Measurements from ENCODE around the gene EYS.

The EYS gene

GRCh38 chr6:65469650-65470049 is 237.4 kb downstream of the EYS start:
- Histone ChIP-seq H3K4me3 (no peak overlapping the region), H3K9ac (ENCODE audit: insufficient read length) (no peak overlapping the region), H3K36me3 (ENCODE audit: insufficient read depth, low read length) (no peaks in the 10 kb centered on the region), H3K27ac (no peak overlapping the region), H3K9me3 (ENCODE audit: low read depth, low read length) (no peaks in the 10 kb centered on the region)
- no peak for DNase-seq (ENCODE audit: low read depth, low spot score)
- TF ChIP-seq FOXP2 (optimal IDR thresholded peaks at IDR 0.05; ENCODE audit: control extremely low read depth, extremely low read length, insufficient read depth): no peak

GRCh38 chr6:65468307-65468706 is 238.7 kb downstream of the EYS start:
- Histone ChIP-seq H3K36me3 (ENCODE audit: insufficient read depth, low read length) (no peaks in the 10 kb centered on the region), H3K9me3 (ENCODE audit: low read depth, low read length) (no peaks in the 10 kb centered on the region), H3K4me3 (no peak overlapping the region), H3K9ac (ENCODE audit: insufficient read length) (no peak overlapping the region), H3K27ac (no peak overlapping the region)
- DNase-seq (ENCODE audit: low read depth, low spot score): no peak
- TF ChIP-seq FOXP2 (optimal IDR thresholded peaks at IDR 0.05; ENCODE audit: control extremely low read depth, extremely low read length, insufficient read depth) (no peak), EZH2 (IDR thresholded peaks at IDR 0.05) (no peak)

DNA sequence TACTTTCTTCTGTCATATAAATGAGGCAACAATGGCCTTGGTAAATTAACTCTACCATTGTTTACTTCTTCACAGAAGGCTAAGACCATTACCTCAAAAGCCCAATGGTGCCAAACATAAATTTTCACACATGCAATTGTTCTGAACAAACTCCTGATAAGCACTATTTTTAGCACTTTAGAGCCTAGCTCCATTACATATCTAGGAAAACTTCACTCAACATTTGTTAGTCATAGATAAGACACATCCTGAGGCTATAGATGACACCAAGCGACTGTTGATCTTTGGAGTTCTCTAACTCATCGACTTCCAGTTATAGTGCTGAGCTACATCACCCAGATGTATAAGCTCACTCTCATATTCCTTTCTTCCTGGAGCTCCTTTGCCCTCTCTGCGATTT is 245.9 kb downstream of the EYS start:
- Histone ChIP-seq H3K9ac (ENCODE audit: insufficient read length) (no peak overlapping the region), H3K9me3 (ENCODE audit: low read depth, low read length) (no peaks in the 10 kb centered on the region), H3K27ac (no peak overlapping the region), H3K4me3 (no peak overlapping the region), H3K36me3 (ENCODE audit: insufficient read depth, low read length) (no peaks in the 10 kb centered on the region)
- DNase-seq (ENCODE audit: low read depth, low spot score): no peak
- TF ChIP-seq EZH2 (IDR thresholded peaks at IDR 0.05) (no peak), FOXP2 (optimal IDR thresholded peaks at IDR 0.05; ENCODE audit: control extremely low read depth, extremely low read length, insufficient read depth) (no peak), POLR2AphosphoS5 (IDR thresholded peaks at IDR 0.05; ENCODE audit: borderline replicate concordance, low read depth, low read length) (no peak)

GRCh38 chr6:65452333-65452732 is 254.7 kb downstream of the EYS start:
- DNase-seq (ENCODE audit: low read depth, low spot score): no peak

GRCh38 chr6:65450451-65450850 is 256.6 kb downstream of the EYS start:
- DNase-seq (ENCODE audit: low read depth, low spot score): no peak
- H3K9me3 ChIP-seq (ENCODE audit: low read depth, low read length): no peaks in the 10 kb centered on the region
- TF ChIP-seq FOXP2 (optimal IDR thresholded peaks at IDR 0.05; ENCODE audit: control extremely low read depth, extremely low read length, insufficient read depth): no peak
- no peak overlapping the region for H3K27ac ChIP-seq
- H3K4me3 ChIP-seq: no peak overlapping the region
- H3K36me3 ChIP-seq (ENCODE audit: insufficient read depth, low read length): no peaks in the 10 kb centered on the region
- no peak overlapping the region for H3K9ac ChIP-seq (ENCODE audit: insufficient read length)

More at GRCh38 chr6:65452333-65452732, 254.7 kb downstream of the EYS start:
- no peak for TF ChIP-seq POLR2AphosphoS5 (IDR thresholded peaks at IDR 0.05; ENCODE audit: borderline replicate concordance, low read depth, low read length)
- no peak for TF ChIP-seq EZH2 (IDR thresholded peaks at IDR 0.05)
- no peak for TF ChIP-seq FOXP2 (optimal IDR thresholded peaks at IDR 0.05; ENCODE audit: control extremely low read depth, extremely low read length, insufficient read depth)
- no peaks in the 10 kb centered on the region for H3K9me3 ChIP-seq (ENCODE audit: low read depth, low read length)
- no peak overlapping the region for H3K4me3 ChIP-seq
- no peak overlapping the region for H3K9ac ChIP-seq (ENCODE audit: insufficient read length)
- no peak overlapping the region for H3K27ac ChIP-seq
- H3K36me3 ChIP-seq (ENCODE audit: insufficient read depth, low read length): no peaks in the 10 kb centered on the region

- Histone ChIP-seq H3K9me3 (ENCODE audit: low read depth, low read length) (no peaks in the 10 kb centered on the region), H3K27ac (no peak overlapping the region), H3K9ac (ENCODE audit: insufficient read length) (no peak overlapping the region), H3K36me3 (ENCODE audit: insufficient read depth, low read length) (no peaks in the 10 kb centered on the region), H3K4me3 (no peak overlapping the region)
- no peak for DNase-seq (ENCODE audit: low read depth, low spot score)
- TF ChIP-seq FOXP2 (optimal IDR thresholded peaks at IDR 0.05; ENCODE audit: control extremely low read depth, extremely low read length, insufficient read depth) (no peak), EZH2 (IDR thresholded peaks at IDR 0.05) (no peak), POLR2AphosphoS5 (IDR thresholded peaks at IDR 0.05; ENCODE audit: borderline replicate concordance, low read depth, low read length) (no peak)
Measured at GRCh38 chr6:65449926-65450325, 257.1 kb downstream of the EYS start.

- no peak for DNase-seq (ENCODE audit: low read depth, low spot score)
- TF ChIP-seq EZH2 (IDR thresholded peaks at IDR 0.05): no peak
- no peak for TF ChIP-seq POLR2AphosphoS5 (IDR thresholded peaks at IDR 0.05; ENCODE audit: borderline replicate concordance, low read depth, low read length)
- TF ChIP-seq FOXP2 (optimal IDR thresholded peaks at IDR 0.05; ENCODE audit: control extremely low read depth, extremely low read length, insufficient read depth): no peak
- H3K4me3 ChIP-seq: no peak overlapping the region
- no peak overlapping the region for H3K9ac ChIP-seq (ENCODE audit: insufficient read length)
- H3K36me3 ChIP-seq (ENCODE audit: insufficient read depth, low read length): no peaks in the 10 kb centered on the region
- H3K9me3 ChIP-seq (ENCODE audit: low read depth, low read length): no peaks in the 10 kb centered on the region
- H3K27ac ChIP-seq: no peak overlapping the region
Measured at GRCh38 chr6:65448866-65449265, 258.2 kb downstream of the EYS start.

GRCh38 chr6:65436281-65436680 is 270.7 kb downstream of the EYS start:
- no peak overlapping the region for H3K9ac ChIP-seq (ENCODE audit: insufficient read length)
- no peak for TF ChIP-seq EZH2 (IDR thresholded peaks at IDR 0.05)
- TF ChIP-seq POLR2AphosphoS5 (IDR thresholded peaks at IDR 0.05; ENCODE audit: borderline replicate concordance, low read depth, low read length): no peak
- TF ChIP-seq FOXP2 (optimal IDR thresholded peaks at IDR 0.05; ENCODE audit: control extremely low read depth, extremely low read length, insufficient read depth): no peak
- no peak overlapping the region for H3K4me3 ChIP-seq
- DNase-seq (ENCODE audit: low read depth, low spot score): no peak
- no peaks in the 10 kb centered on the region for H3K36me3 ChIP-seq (ENCODE audit: insufficient read depth, low read length)
- no peaks in the 10 kb centered on the region for H3K9me3 ChIP-seq (ENCODE audit: low read depth, low read length)
- no peak overlapping the region for H3K27ac ChIP-seq

GRCh38 chr6:65416621-65417020 is 290.4 kb downstream of the EYS start:
- TF ChIP-seq EZH2 (IDR thresholded peaks at IDR 0.05) (no peak), POLR2AphosphoS5 (IDR thresholded peaks at IDR 0.05; ENCODE audit: borderline replicate concordance, low read depth, low read length) (no peak), FOXP2 (optimal IDR thresholded peaks at IDR 0.05; ENCODE audit: control extremely low read depth, extremely low read length, insufficient read depth) (no peak)
- Histone ChIP-seq H3K4me3 (no peak overlapping the region), H3K9ac (ENCODE audit: insufficient read length) (no peak overlapping the region), H3K27ac (no peak overlapping the region), H3K36me3 (ENCODE audit: insufficient read depth, low read length) (no peaks in the 10 kb centered on the region), H3K9me3 (ENCODE audit: low read depth, low read length) (no peaks in the 10 kb centered on the region)
- no peak for DNase-seq (ENCODE audit: low read depth, low spot score)

All from SK-N-MC (cell line).